Naive thymus-derived CD8-positive, alpha-beta T cell (primary cell): ENCODE measurements around the gene RPLP1. TPM values are rescaled to one million over a fixed set of nuclear protein-coding genes. Genes with fewer than 3 reads are reported as not detected.

Source experiments
- polyA plus RNA-seq, 3 donors: library from polyadenylated mRNA; unstranded; fragments of 300-500 nt; fragmentation: Illumina TruSeq; gene quantifications; one replicate each; pipeline ENCODE4 v1.2.3, GENCODE V29; 2021
- total RNA-seq, 8 experiments: library from RNA in 2 of 8; stranded (reverse) in 2 of 8; gene quantifications; one replicate each; pipeline ENCODE4 v1.2.3 and lab custom pipeline; 2021 to 2026

Gene RPLP1
- total and polyA plus RNA-seq, 5 experiments from 2014 or later = 2,364 to 3,349 (median 2,815) TPM

Other genes starting within 250 kb of the RPLP1 start
- not detected for gene PAQR5, start 153.9 kb upstream of the RPLP1 start, total RNA-seq
- not detected for gene PAQR5, start 153.9 kb upstream of the RPLP1 start, polyA plus RNA-seq
- gene KIF23, start 38.5 kb upstream of the RPLP1 start, total RNA-seq = not detected
- not detected for gene KIF23, start 38.5 kb upstream of the RPLP1 start, polyA plus RNA-seq